Glutamatergic neuron (in vitro differentiated cells): ENCODE data around the gene RRAS2. TPM values are rescaled to one million over a fixed set of nuclear protein-coding genes. Genes with fewer than 3 reads are reported as not detected.

Experiments used
- DNase-seq: peaks from one replicate; pipeline ENCODE4 v3.0.0; 2022
- H3K27ac Mint-ChIP-seq: one replicate; pipeline ENCODE4 v1.8.0; 2020; ENCODE audit warnings: mild to moderate bottlenecking, mixed read lengths, inconsistent platforms; ENCODE audit not compliant: unreplicated experiment
- H3K27me3 Mint-ChIP-seq: one replicate; pipeline ENCODE4 v1.8.0; 2020; ENCODE audit warnings: mild to moderate bottlenecking, moderate library complexity, mixed read lengths, inconsistent platforms; ENCODE audit not compliant: unreplicated experiment
- H3K36me3 Mint-ChIP-seq: one replicate; pipeline ENCODE4 v1.8.0; 2020; ENCODE audit warnings: mild to moderate bottlenecking, mixed read lengths, inconsistent platforms; ENCODE audit not compliant: unreplicated experiment
- H3K4me1 Mint-ChIP-seq: one replicate; pipeline ENCODE4 v1.8.0; 2020; ENCODE audit warnings: mild to moderate bottlenecking, low read depth, mixed read lengths, inconsistent platforms; ENCODE audit not compliant: unreplicated experiment
- H3K4me3 Mint-ChIP-seq: one replicate; pipeline ENCODE4 v1.8.0; 2020; ENCODE audit warnings: mild to moderate bottlenecking, mixed read lengths, inconsistent platforms; ENCODE audit not compliant: unreplicated experiment
- H3K9me3 Mint-ChIP-seq: one replicate; pipeline ENCODE4 v1.8.0; 2020; ENCODE audit warnings: mild to moderate bottlenecking, moderate library complexity, mixed read lengths, inconsistent platforms; ENCODE audit not compliant: unreplicated experiment
- total RNA-seq: library from RNA; stranded (reverse); fragmentation: NEBNext Ultra II Directional; extraction: Animal tissue kit (Norgen Biotek cat#: 25700); gene quantifications from one replicate; pipeline ENCODE4 v1.2.1, GENCODE V29; 2021; ENCODE audit not compliant: unreplicated experiment
- TF ChIP-seq, protein P1 (sequence below): fragments of 200-600 bp; sonication (generic); IDR thresholded peaks from one replicate; pipeline ENCODE4 v1.5.0; 2021; ENCODE audit not compliant: partially characterized antibody, unreplicated experiment

Gene RRAS2
- total RNA-seq, 1 donor from 2014 or later: 20.8 TPM

DNA sequence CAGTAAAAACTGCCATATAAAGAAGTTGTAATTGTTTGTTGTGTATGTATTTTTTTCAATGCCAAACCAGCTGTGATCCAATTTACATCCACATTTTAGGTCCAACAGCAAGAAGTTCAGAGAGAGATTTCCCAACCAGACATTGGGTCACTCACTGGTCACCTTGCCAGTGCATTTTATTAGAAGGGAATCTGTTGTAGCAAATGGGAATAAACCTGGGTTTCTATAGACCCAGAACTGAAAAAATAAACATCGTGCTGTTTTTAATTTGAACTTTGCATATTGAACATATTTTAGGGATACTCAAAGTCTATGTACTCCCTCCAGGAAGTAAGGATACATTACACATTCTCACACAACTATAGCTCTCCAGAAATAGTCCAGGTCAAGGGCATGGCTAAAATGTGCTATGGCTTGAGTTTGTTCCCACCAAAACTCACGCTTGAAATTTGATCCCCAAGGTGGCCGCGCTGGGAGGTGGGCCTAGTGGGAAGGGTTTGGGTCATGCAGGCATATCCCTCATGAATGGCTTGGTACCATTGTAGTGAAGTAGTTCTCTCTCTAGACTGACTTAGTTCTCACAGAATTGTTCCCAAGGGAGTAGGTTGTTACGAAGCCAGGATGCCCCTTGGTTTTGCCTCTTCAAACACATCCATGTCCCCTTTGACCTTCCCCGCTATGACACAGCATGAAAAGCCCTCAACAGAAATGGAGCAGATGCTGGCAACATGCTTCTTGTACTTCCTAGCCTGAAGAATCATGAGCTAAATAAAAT lies 90.9 kb downstream of the RRAS2 start:
- Mint-ChIP-seq H3K4me3 (no peak overlapping the region), H3K27ac (no peak overlapping the region), H3K27me3 (no peaks in the 10 kb centered on the region), H3K4me1 (peaks cover 2% of the 10 kb centered on the region), H3K9me3 (no peaks in the 10 kb centered on the region), H3K36me3 (peaks cover 4% of the 10 kb centered on the region)
- DNase-seq: no peak
- TF ChIP-seq, protein P1, sequence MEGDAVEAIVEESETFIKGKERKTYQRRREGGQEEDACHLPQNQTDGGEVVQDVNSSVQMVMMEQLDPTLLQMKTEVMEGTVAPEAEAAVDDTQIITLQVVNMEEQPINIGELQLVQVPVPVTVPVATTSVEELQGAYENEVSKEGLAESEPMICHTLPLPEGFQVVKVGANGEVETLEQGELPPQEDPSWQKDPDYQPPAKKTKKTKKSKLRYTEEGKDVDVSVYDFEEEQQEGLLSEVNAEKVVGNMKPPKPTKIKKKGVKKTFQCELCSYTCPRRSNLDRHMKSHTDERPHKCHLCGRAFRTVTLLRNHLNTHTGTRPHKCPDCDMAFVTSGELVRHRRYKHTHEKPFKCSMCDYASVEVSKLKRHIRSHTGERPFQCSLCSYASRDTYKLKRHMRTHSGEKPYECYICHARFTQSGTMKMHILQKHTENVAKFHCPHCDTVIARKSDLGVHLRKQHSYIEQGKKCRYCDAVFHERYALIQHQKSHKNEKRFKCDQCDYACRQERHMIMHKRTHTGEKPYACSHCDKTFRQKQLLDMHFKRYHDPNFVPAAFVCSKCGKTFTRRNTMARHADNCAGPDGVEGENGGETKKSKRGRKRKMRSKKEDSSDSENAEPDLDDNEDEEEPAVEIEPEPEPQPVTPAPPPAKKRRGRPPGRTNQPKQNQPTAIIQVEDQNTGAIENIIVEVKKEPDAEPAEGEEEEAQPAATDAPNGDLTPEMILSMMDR: no peak

DNA sequence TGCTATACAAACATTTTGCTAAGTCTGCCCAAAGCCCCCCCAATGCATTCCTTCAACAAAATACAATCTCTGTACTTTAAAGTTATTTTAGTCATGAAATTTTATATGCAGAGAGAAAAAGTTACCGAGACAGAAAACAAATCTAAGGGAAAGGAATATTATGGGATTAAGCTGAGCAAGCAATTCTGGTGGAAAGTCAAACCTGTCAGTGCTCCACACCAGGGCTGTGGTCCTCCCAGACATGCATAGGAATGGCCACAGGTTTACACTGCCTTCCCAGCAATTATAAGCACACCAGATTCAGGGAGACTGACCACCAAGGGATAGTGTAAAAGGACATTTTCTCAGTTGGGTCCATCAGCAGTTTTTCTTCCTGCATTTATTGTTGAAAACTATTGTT lies 92.4 kb downstream of the RRAS2 start:
- peaks cover 4% of the 10 kb centered on the region for H3K36me3 Mint-ChIP-seq
- no peaks in the 10 kb centered on the region for H3K9me3 Mint-ChIP-seq
- H3K4me1 Mint-ChIP-seq: peaks cover 2% of the 10 kb centered on the region
- DNase-seq: no peak
- no peaks in the 10 kb centered on the region for H3K27me3 Mint-ChIP-seq
- TF ChIP-seq, protein P1: no peak
- H3K4me3 Mint-ChIP-seq: no peak overlapping the region
- H3K27ac Mint-ChIP-seq: no peak overlapping the region

DNA sequence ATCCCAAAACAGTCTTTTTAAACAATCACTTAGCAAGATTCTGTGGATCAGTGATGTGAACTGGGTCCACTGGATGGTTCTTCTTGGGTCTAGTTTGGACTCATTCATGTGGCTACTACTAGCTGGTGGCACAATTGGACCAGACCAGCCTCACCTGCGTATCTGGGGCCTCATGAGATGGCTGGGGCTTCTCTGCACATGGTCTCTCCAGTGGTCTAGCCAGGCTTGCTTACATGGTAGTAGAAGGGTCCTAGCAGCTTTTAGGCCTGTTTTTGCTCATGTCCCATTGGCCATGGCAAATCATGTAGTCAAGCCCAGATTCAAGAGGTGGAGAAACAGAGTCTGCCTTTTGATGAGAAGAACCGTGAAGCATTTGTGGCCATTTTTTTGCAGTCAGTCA lies 94.0 kb downstream of the RRAS2 start:
- Mint-ChIP-seq H3K4me1 (peaks cover 2% of the 10 kb centered on the region), H3K36me3 (no peaks in the 10 kb centered on the region), H3K27ac (no peak overlapping the region), H3K27me3 (no peaks in the 10 kb centered on the region), H3K9me3 (no peaks in the 10 kb centered on the region), H3K4me3 (no peak overlapping the region)
- no peak for DNase-seq
- TF ChIP-seq, protein P1: no peak

DNA sequence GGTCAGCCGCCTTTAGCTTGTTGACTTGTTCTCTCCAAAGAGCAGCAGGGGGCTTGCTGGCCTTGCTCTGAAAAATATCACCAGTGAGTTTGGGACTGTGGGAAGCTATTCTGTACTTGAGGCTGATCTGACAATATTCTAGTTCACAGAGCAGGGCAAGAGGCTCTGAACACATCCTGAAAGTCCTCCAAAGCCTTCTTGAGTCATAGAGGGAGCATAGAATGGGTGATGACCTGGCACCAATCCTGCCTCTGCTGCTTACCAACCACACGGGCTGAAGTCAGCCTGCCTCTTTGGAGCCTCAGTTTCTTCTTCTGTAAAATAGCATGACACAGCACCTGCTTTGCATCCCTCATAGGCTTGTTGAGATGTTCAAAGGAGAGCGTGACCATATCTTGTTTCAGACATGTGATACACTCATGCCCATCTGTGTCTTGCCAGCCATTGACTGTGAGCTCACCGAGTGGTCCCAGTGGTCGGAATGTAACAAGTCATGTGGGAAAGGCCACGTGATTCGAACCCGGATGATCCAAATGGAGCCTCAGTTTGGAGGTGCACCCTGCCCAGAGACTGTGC lies 96.6 kb downstream of the RRAS2 start:
- peaks cover 2% of the 10 kb centered on the region for H3K27me3 Mint-ChIP-seq
- TF ChIP-seq, protein P1: no peak
- no peaks in the 10 kb centered on the region for H3K9me3 Mint-ChIP-seq
- no peaks in the 10 kb centered on the region for H3K36me3 Mint-ChIP-seq
- H3K4me3 Mint-ChIP-seq: no peak overlapping the region
- DNase-seq: no peak
- no peaks in the 10 kb centered on the region for H3K4me1 Mint-ChIP-seq
- no peak overlapping the region for H3K27ac Mint-ChIP-seq

DNA sequence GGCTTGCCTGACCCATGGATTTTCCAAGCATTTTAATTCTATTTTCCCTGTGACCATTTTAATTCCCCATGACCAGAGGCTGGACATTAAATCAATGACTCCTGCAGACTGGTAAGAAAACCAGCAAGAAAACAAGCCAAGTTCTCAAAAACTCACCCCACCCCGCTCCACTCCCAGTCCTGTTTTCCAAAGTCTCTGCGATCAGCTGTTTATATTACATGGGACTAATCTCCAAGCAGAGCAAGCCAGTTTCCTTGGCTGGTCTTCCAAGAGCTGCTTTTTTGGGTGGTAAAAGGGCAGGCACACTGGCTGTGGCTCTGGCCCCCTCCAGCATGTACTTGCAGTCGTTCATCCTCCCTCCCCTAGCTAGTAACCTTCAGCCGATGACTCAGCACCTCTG lies 97.9 kb downstream of the RRAS2 start:
- H3K4me1 Mint-ChIP-seq: no peaks in the 10 kb centered on the region
- H3K27me3 Mint-ChIP-seq: peaks cover 2% of the 10 kb centered on the region
- TF ChIP-seq, protein P1: no peak
- no peaks in the 10 kb centered on the region for H3K9me3 Mint-ChIP-seq
- no peak overlapping the region for H3K4me3 Mint-ChIP-seq
- DNase-seq: no peak
- no peak overlapping the region for H3K27ac Mint-ChIP-seq
- no peaks in the 10 kb centered on the region for H3K36me3 Mint-ChIP-seq
